Activated gamma-delta T cell (primary cell): ENCODE results near the gene VEGFA.
A peak's percentile ranks its signal among the peaks of the same experiment; 100 is the strongest.

Experiments used
- DNase-seq: peaks from one replicate; lab custom pipeline; 2025; lab: John Stamatoyannopoulos, UW

Gene VEGFA

GRCh38 chr6:43772681-43773049 is 2.7 kb downstream of the VEGFA start:
- DNase-seq = no peak

GRCh38 chr6:43773050-43773979 is 3.3 kb downstream of the VEGFA start:
- no peak for DNase-seq

GRCh38 chr6:43773980-43774775 is 4.2 kb downstream of the VEGFA start:
- no peak for DNase-seq

- DNase-seq = peak; percentile 25
Measured at GRCh38 chr6:43774776-43775534, 4.9 kb downstream of the VEGFA start.

GRCh38 chr6:43775535-43775885 is 5.5 kb downstream of the VEGFA start:
- DNase-seq = no peak

GRCh38 chr6:43776115-43776798 is 6.2 kb downstream of the VEGFA start:
- no peak for DNase-seq

- no peak for DNase-seq
Measured at GRCh38 chr6:43776799-43777776, 7.1 kb downstream of the VEGFA start.

- no peak for DNase-seq
Measured at GRCh38 chr6:43778131-43778855, 8.3 kb downstream of the VEGFA start.

GRCh38 chr6:43778976-43779851 is 9.2 kb downstream of the VEGFA start:
- no peak for DNase-seq

- DNase-seq = no peak
Measured at GRCh38 chr6:43779852-43780236, 9.8 kb downstream of the VEGFA start.

GRCh38 chr6:43780293-43780692 is 10.3 kb downstream of the VEGFA start:
- no peak for DNase-seq

GRCh38 chr6:43780941-43781928 is 11.2 kb downstream of the VEGFA start:
- DNase-seq = no peak

- DNase-seq = no peak
Measured at GRCh38 chr6:43781941-43782704, 12.1 kb downstream of the VEGFA start.

GRCh38 chr6:43782764-43783513 is 12.9 kb downstream of the VEGFA start:
- no peak for DNase-seq

- DNase-seq = no peak
Measured at GRCh38 chr6:43784049-43784855, 14.2 kb downstream of the VEGFA start.
